ENCODE data around the gene MYO3B.

DNA sequence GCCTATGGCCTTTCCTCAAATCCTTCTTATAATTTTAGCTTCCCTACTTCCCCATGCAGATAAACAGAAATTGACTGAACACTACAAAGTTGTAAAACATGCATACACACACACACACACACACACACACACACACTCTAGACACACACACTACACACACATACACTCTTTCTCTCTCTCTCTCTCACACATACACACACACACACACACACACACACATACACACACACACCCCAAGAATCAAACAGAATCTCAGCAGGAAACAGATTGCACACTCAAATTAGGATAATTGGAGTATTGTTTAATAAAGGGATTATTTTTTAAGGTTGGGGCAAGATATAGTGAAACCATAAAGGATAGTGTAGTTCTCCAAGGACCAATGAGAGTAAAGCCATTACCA lies 385.0 kb downstream of the MYO3B start:
- TF ChIP-seq EZH2 (IDR thresholded peaks at IDR 0.05): no peak
- no peak for TF ChIP-seq POLR2AphosphoS5 (IDR thresholded peaks at IDR 0.05; ENCODE audit: borderline replicate concordance, low read depth, low read length)
